ENCODE measurements around the gene CABS1. TPM values are rescaled to one million over a fixed set of nuclear protein-coding genes. Genes with fewer than 3 reads are reported as not detected.

The CABS1 gene
- total and polyA plus RNA-seq, 2 donors (not counting 3 experiments of a cell fraction or from before 2014, with no cell fraction given), result not detected

GRCh38 chr4:70367813-70368212 lies 33.0 kb downstream of the CABS1 start:
- no peak for DNase-seq (ENCODE audit: low read depth, low spot score)
- ChIA-PET CTCF (no interaction called here), POLR2A (no interaction called here)
- H3K4me3 ChIP-seq (replicated peaks in 1 of 3; ENCODE audit: insufficient read depth in 1 of 3, low read depth in 1 of 3, low read length in 3 of 3), result no peak overlapping the region
- no peak overlapping the region for H3K27ac ChIP-seq (ENCODE audit: insufficient read depth, low read depth, low read length)
- H3K27me3 ChIP-seq (ENCODE audit: control insufficient read depth in 2 of 2, insufficient read depth in 2 of 2, low read length in 2 of 2), result no peaks in the 10 kb centered on the region
- H2AFZ ChIP-seq (ENCODE audit: low read depth, low read length), result no peak overlapping the region
- TF ChIP-seq POLR2AphosphoS5 (IDR thresholded peaks at IDR 0.05; ENCODE audit: insufficient read depth, low read depth, low read length) (no peak), FOS (IDR thresholded peaks at IDR 0.05; ENCODE audit: borderline replicate concordance, insufficient read depth, low read length) (no peak), GATA2 (IDR thresholded peaks at IDR 0.05; ENCODE audit: insufficient read depth, insufficient read length, low read depth, low read length) (no peak), MAX (IDR thresholded peaks at IDR 0.05; ENCODE audit: insufficient read depth, insufficient read length) (no peak), JUN (IDR thresholded peaks at IDR 0.05; ENCODE audit: borderline replicate concordance, insufficient read depth, insufficient read length, low read depth) (no peak), EZH2 (IDR thresholded peaks at IDR 0.05; ENCODE audit: borderline replicate concordance, low read depth, low read length, severe bottlenecking) (no peak), POLR2A (IDR thresholded peaks at IDR 0.05; ENCODE audit: low read depth, low read length) (no peak), MYC (IDR thresholded peaks at IDR 0.05; ENCODE audit: low read depth, low read length) (no peak)
- TF ChIP-seq, protein P1, sequence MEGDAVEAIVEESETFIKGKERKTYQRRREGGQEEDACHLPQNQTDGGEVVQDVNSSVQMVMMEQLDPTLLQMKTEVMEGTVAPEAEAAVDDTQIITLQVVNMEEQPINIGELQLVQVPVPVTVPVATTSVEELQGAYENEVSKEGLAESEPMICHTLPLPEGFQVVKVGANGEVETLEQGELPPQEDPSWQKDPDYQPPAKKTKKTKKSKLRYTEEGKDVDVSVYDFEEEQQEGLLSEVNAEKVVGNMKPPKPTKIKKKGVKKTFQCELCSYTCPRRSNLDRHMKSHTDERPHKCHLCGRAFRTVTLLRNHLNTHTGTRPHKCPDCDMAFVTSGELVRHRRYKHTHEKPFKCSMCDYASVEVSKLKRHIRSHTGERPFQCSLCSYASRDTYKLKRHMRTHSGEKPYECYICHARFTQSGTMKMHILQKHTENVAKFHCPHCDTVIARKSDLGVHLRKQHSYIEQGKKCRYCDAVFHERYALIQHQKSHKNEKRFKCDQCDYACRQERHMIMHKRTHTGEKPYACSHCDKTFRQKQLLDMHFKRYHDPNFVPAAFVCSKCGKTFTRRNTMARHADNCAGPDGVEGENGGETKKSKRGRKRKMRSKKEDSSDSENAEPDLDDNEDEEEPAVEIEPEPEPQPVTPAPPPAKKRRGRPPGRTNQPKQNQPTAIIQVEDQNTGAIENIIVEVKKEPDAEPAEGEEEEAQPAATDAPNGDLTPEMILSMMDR (IDR thresholded peaks at IDR 0.05; ENCODE audit: extremely low read depth in 1 of 2, insufficient read depth in 1 of 2, low read depth in 1 of 2, low read length in 2 of 2), result no peak
- dilution Hi-C loops (cut with MboI; ENCODE audit: extremely low pct_ligation_motif_present, low sequenced_read_pairs), result no loop called here
- H3K4me1 ChIP-seq (ENCODE audit: control insufficient read depth, extremely low read depth, insufficient read depth, low read length), result no peaks in the 10 kb centered on the region
- no peak overlapping the region for H3K4me2 ChIP-seq (ENCODE audit: insufficient read depth, low read length)
- no TSS peak for BruUV-seq (replicated peaks)
- H4K20me1 ChIP-seq (replicated peaks; ENCODE audit: control insufficient read depth, extremely low read depth, insufficient read depth, low read length), result no peaks in the 10 kb centered on the region
- intact Hi-C loops (cut with micrococcal nuclease), result no loop called here
- H3K9me3 ChIP-seq (replicated peaks; ENCODE audit: control insufficient read depth, insufficient read depth, low read length), result no peaks in the 10 kb centered on the region
- no peak overlapping the region for H3K9ac ChIP-seq (replicated peaks; ENCODE audit: extremely low read depth, insufficient read depth, low read length)
- no peaks in the 10 kb centered on the region for H3K36me3 ChIP-seq (ENCODE audit: control insufficient read depth in 2 of 2, extremely low read depth in 1 of 2, insufficient read depth in 2 of 2, low read length in 2 of 2)
- no peaks in the 10 kb centered on the region for H3K9me1 ChIP-seq (replicated peaks; ENCODE audit: control insufficient read depth, extremely low read depth, insufficient read depth, low read length)
- no peaks in the 10 kb centered on the region for H3K79me2 ChIP-seq (ENCODE audit: control insufficient read depth, insufficient read depth, low read length)
- FAIRE-seq, result no peak
